ENCODE data around the gene NIPAL3.
"Not testable (repeated sequence)": the region's sequence is repeated elsewhere in the genome, so short reads cannot be mapped to it uniquely, and the experiment has no call there.

NIPAL3 gene

GRCh38 chr1:24451746-24452145, 36.1 kb downstream of the NIPAL3 start:
- Histone ChIP-seq H3K9me3 (no peaks in the 10 kb centered on the region), H3K36me3 (peaks cover 70% of the 10 kb centered on the region), H3K4me3 (no peak overlapping the region), H3K4me2 (no peak overlapping the region), H4K20me1 (no peaks in the 10 kb centered on the region), H3K4me1 (no peaks in the 10 kb centered on the region), H3K27me3 (no peaks in the 10 kb centered on the region), H3K27ac (no peak overlapping the region), H3K9ac (no peak overlapping the region)
- no peak for TF ChIP-seq Cebpa-rat (IDR thresholded peaks at IDR 0.05)

- H3K36me3 ChIP-seq = peaks cover 74% of the 10 kb centered on the region
- no peak overlapping the region for H3K4me3 ChIP-seq
- no peak overlapping the region for H3K9ac ChIP-seq
- TF ChIP-seq Cebpa-rat (IDR thresholded peaks at IDR 0.05) = no peak
- no peaks in the 10 kb centered on the region for H3K27me3 ChIP-seq
- H3K4me2 ChIP-seq = no peak overlapping the region
- no peaks in the 10 kb centered on the region for H4K20me1 ChIP-seq
- H3K4me1 ChIP-seq = no peaks in the 10 kb centered on the region
- H3K9me3 ChIP-seq = no peaks in the 10 kb centered on the region
- no peak overlapping the region for H3K27ac ChIP-seq
Observed at GRCh38 chr1:24452922-24453485, 37.4 kb downstream of the NIPAL3 start.

GRCh38 chr1:24454673-24455072, 39.1 kb downstream of the NIPAL3 start:
- TF ChIP-seq Cebpa-rat (IDR thresholded peaks at IDR 0.05) = no peak
- Histone ChIP-seq H3K36me3 (peaks cover 79% of the 10 kb centered on the region), H3K4me2 (no peak overlapping the region)

GRCh38 chr1:24455272-24455671, 39.7 kb downstream of the NIPAL3 start:
- Histone ChIP-seq H3K4me3 (no peak overlapping the region), H3K36me3 (peaks cover 82% of the 10 kb centered on the region), H4K20me1 (no peaks in the 10 kb centered on the region), H3K4me2 (no peak overlapping the region), H3K9me3 (no peaks in the 10 kb centered on the region), H3K4me1 (no peaks in the 10 kb centered on the region), H3K9ac (no peak overlapping the region), H3K27ac (no peak overlapping the region), H3K27me3 (no peaks in the 10 kb centered on the region)
- no peak for TF ChIP-seq Cebpa-rat (IDR thresholded peaks at IDR 0.05)

More at GRCh38 chr1:24454673-24455072, 39.1 kb downstream of the NIPAL3 start:
- H3K9ac ChIP-seq = no peak overlapping the region
- H3K4me1 ChIP-seq = no peaks in the 10 kb centered on the region
- no peaks in the 10 kb centered on the region for H4K20me1 ChIP-seq
- no peaks in the 10 kb centered on the region for H3K27me3 ChIP-seq
- H3K9me3 ChIP-seq = no peaks in the 10 kb centered on the region
- H3K4me3 ChIP-seq = no peak overlapping the region
- H3K27ac ChIP-seq = no peak overlapping the region

- H3K4me3 ChIP-seq = no peak overlapping the region
- no peaks in the 10 kb centered on the region for H3K27me3 ChIP-seq
- H3K9me3 ChIP-seq = peaks cover 11% of the 10 kb centered on the region
- no peaks in the 10 kb centered on the region for H3K4me1 ChIP-seq
- no peak overlapping the region for H3K4me2 ChIP-seq
- H4K20me1 ChIP-seq = no peaks in the 10 kb centered on the region
- H3K9ac ChIP-seq = no peak overlapping the region
- H3K27ac ChIP-seq = no peak overlapping the region
- peaks cover 81% of the 10 kb centered on the region for H3K36me3 ChIP-seq
- no peak for TF ChIP-seq Cebpa-rat (IDR thresholded peaks at IDR 0.05)
Observed at GRCh38 chr1:24457866-24458265, 42.3 kb downstream of the NIPAL3 start.

- TF ChIP-seq Cebpa-rat (IDR thresholded peaks at IDR 0.05) = no peak
- Histone ChIP-seq H3K4me2 (no peak overlapping the region), H3K27ac (no peak overlapping the region), H3K9ac (no peak overlapping the region), H3K27me3 (no peaks in the 10 kb centered on the region), H3K9me3 (peaks cover 11% of the 10 kb centered on the region), H3K4me1 (no peaks in the 10 kb centered on the region), H3K4me3 (no peak overlapping the region), H3K36me3 (peaks cover 76% of the 10 kb centered on the region), H4K20me1 (no peaks in the 10 kb centered on the region)
Observed at GRCh38 chr1:24459551-24460266, 44.1 kb downstream of the NIPAL3 start.

- H3K9me3 ChIP-seq = peaks cover 11% of the 10 kb centered on the region
- not testable (repeated sequence) for H3K4me1 ChIP-seq, H3K27ac ChIP-seq, H3K4me2 ChIP-seq, H3K4me3 ChIP-seq, H3K9ac ChIP-seq, H4K20me1 ChIP-seq, H3K27me3 ChIP-seq
- H3K36me3 ChIP-seq = peaks cover 65% of the 10 kb centered on the region
Observed at GRCh38 chr1:24462128-24462527, 46.5 kb downstream of the NIPAL3 start.

GRCh38 chr1:24463776-24464735, 48.5 kb downstream of the NIPAL3 start:
- Histone ChIP-seq H3K4me2 (no peak overlapping the region), H4K20me1 (no peaks in the 10 kb centered on the region), H3K4me1 (peaks cover 6% of the 10 kb centered on the region), H3K4me3 (no peak overlapping the region), H3K36me3 (peaks cover 48% of the 10 kb centered on the region), H3K9ac (no peak overlapping the region), H3K9me3 (peaks cover 11% of the 10 kb centered on the region), H3K27ac (no peak overlapping the region), H3K27me3 (no peaks in the 10 kb centered on the region)
- no peak for TF ChIP-seq Cebpa-rat (IDR thresholded peaks at IDR 0.05)

GRCh38 chr1:24465099-24465498, 49.5 kb downstream of the NIPAL3 start:
- Histone ChIP-seq H3K9ac (no peak overlapping the region), H4K20me1 (no peaks in the 10 kb centered on the region), H3K27me3 (no peaks in the 10 kb centered on the region), H3K9me3 (peaks cover 11% of the 10 kb centered on the region), H3K4me2 (no peak overlapping the region), H3K27ac (no peak overlapping the region), H3K36me3 (peaks cover 40% of the 10 kb centered on the region), H3K4me3 (no peak overlapping the region), H3K4me1 (peaks cover 6% of the 10 kb centered on the region)
- TF ChIP-seq Cebpa-rat (IDR thresholded peaks at IDR 0.05) = no peak

GRCh38 chr1:24465638-24466037, 50.0 kb downstream of the NIPAL3 start:
- Histone ChIP-seq H3K4me1 (peaks cover 6% of the 10 kb centered on the region), H3K9ac (no peak overlapping the region), H3K36me3 (peaks cover 34% of the 10 kb centered on the region), H3K4me3 (no peak overlapping the region), H3K9me3 (peaks cover 11% of the 10 kb centered on the region), H3K27me3 (no peaks in the 10 kb centered on the region), H3K4me2 (no peak overlapping the region), H4K20me1 (no peaks in the 10 kb centered on the region), H3K27ac (no peak overlapping the region)
- no peak for TF ChIP-seq Cebpa-rat (IDR thresholded peaks at IDR 0.05)

Measured in BLaER1 (cell line).